ENCODE measurements around the gene REPIN1.

- TF ChIP-seq EZH2 (optimal IDR thresholded peaks at IDR 0.05; ENCODE audit: low read depth, low read length) (no peak), CTCF (IDR thresholded peaks at IDR 0.05; ENCODE audit: low read length) (no peak)
These were observed 42.7 kb upstream of the REPIN1 start for GRCh38 chr7:150325901-150326300.

Data from MM.1S (cell line).